Neural cell (in vitro differentiated cells): ENCODE data around the gene CSRNP3.

ENCODE experiments used
- EZH2 ChIP-seq: fragments of 200-600, 300-800 bp; shearing (Covaris generic), sonication (generic); IDR thresholded peaks from 2 replicates; pipeline ENCODE4 v1.6.1; 2014; ENCODE audit warnings: antibody characterized with exemption, low read length, borderline replicate concordance, mild to moderate bottlenecking; ENCODE audit not compliant: insufficient read depth, poor library complexity, severe bottlenecking
- POLR2AphosphoS5 ChIP-seq: IDR thresholded peaks from 2 replicates; pipeline ENCODE4 v1.6.1; 2012
- RAD21 ChIP-seq: fragments of 450-650 bp; conservative IDR thresholded peaks from 2 replicates; pipeline ENCODE4 v1.6.1; 2014; ENCODE audit warnings: antibody characterized with exemption, mild to moderate bottlenecking, moderate library complexity
- SMC3 ChIP-seq: fragments of 450-650 bp; conservative IDR thresholded peaks from 2 replicates; pipeline ENCODE4 v1.6.1; 2014; ENCODE audit warnings: antibody characterized with exemption, mild to moderate bottlenecking, moderate library complexity; ENCODE audit not compliant: poor library complexity
- TAF1 ChIP-seq: IDR thresholded peaks from 2 replicates; pipeline ENCODE4 v1.6.1; 2012; ENCODE audit warnings: low read depth
- TF ChIP-seq, protein P1 (sequence below): fragments of 450-650 bp; IDR thresholded peaks from 2 replicates; pipeline ENCODE4 v1.5.1; 2014; ENCODE audit warnings: antibody characterized with exemption, mild to moderate bottlenecking, moderate library complexity; ENCODE audit not compliant: poor library complexity, severe bottlenecking

DNA sequence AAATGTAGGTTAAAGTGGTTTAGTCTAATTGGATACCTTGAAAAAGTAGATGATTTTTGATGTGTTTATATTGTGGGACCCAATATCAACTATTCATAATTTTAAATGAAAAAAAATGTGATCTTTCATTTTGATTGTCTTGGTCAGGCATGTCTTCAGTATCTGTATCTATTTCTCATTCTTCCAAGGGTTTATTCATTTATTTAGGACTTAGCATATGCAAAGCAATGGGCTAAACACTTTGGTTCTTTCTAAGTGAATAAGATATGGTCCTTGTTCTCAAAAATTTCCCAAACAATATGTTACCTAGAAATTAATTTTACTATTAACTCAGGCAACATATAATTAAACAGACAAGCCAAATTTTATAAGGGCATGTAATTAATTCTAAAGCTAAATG is 49.1 kb downstream of the CSRNP3 start:
- TF ChIP-seq POLR2AphosphoS5 = no peak
- TF ChIP-seq, protein P1, sequence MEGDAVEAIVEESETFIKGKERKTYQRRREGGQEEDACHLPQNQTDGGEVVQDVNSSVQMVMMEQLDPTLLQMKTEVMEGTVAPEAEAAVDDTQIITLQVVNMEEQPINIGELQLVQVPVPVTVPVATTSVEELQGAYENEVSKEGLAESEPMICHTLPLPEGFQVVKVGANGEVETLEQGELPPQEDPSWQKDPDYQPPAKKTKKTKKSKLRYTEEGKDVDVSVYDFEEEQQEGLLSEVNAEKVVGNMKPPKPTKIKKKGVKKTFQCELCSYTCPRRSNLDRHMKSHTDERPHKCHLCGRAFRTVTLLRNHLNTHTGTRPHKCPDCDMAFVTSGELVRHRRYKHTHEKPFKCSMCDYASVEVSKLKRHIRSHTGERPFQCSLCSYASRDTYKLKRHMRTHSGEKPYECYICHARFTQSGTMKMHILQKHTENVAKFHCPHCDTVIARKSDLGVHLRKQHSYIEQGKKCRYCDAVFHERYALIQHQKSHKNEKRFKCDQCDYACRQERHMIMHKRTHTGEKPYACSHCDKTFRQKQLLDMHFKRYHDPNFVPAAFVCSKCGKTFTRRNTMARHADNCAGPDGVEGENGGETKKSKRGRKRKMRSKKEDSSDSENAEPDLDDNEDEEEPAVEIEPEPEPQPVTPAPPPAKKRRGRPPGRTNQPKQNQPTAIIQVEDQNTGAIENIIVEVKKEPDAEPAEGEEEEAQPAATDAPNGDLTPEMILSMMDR = no peak
- TF ChIP-seq EZH2 = no peak
- TF ChIP-seq RAD21 = no peak
- TF ChIP-seq SMC3 = no peak
- no peak for TF ChIP-seq TAF1
